Heart left ventricle (tissue), 16 donors: ENCODE results near the gene TYSND1. TPM values are rescaled to one million over a fixed set of nuclear protein-coding genes. Genes with fewer than 3 reads are reported as not detected.

Source experiments
- ATAC-seq, 4 donors: fragments of 200-7000 bp; cut with Tn5 transposase; one replicate each; pipeline ENCODE4 v1.9.1; 2020 to 2022; ENCODE audit warnings: moderate library complexity in 4 of 4, mild to moderate bottlenecking in 3 of 4, moderate number of reproducible peaks in 1 of 4
- DNase-seq, 5 donors: peaks; one replicate each; pipeline ENCODE4 v3.0.0-alpha.2; 2020
- H3K27ac ChIP-seq, 12 donors: fragments of 200-600 bp; sonication (generic) in 4 of 12; one replicate each; pipeline versions ENCODE4 v1.5.0 to v1.8.0; 2016 to 2022; ENCODE audit warnings: mild to moderate bottlenecking in 2 of 12
- H3K27me3 ChIP-seq, 9 donors: fragments of 200-600 bp; sonication (generic) in 2 of 9; one replicate each; pipeline versions ENCODE4 v1.5.1 to v1.8.0; 2016 to 2022; ENCODE audit warnings: mild to moderate bottlenecking in 3 of 9
- H3K36me3 ChIP-seq, 9 donors: fragments of 200-600 bp; sonication (generic) in 2 of 9; one replicate each; pipeline versions ENCODE4 v1.5.0 to v1.8.0; 2018 to 2022; ENCODE audit warnings: mild to moderate bottlenecking in 2 of 9
- H3K4me1 ChIP-seq, 12 donors: fragments of 200-600 bp; sonication (generic) in 4 of 12; one replicate each; pipeline versions ENCODE4 v1.5.0 to v1.8.0; 2016 to 2022; ENCODE audit warnings: mild to moderate bottlenecking in 3 of 12
- H3K4me3 ChIP-seq, 12 donors: fragments of 200-600 bp; sonication (generic) in 4 of 12; one replicate each; pipeline versions ENCODE4 v1.5.0 to v1.8.0; 2017 to 2022; ENCODE audit warnings: mild to moderate bottlenecking in 9 of 12, moderate library complexity in 4 of 12
- H3K9me3 ChIP-seq, 12 donors: fragments of 200-600 bp; sonication (generic) in 4 of 12; one replicate each; pipeline versions ENCODE4 v1.5.0 to v1.8.0; 2016 to 2022; ENCODE audit warnings: mild to moderate bottlenecking in 1 of 12
- CTCF ChIP-seq, 12 donors: fragments of 200-600 bp; sonication (generic) in 4 of 12; IDR thresholded peaks; one replicate each; pipeline versions ENCODE4 v1.5.0 to v1.8.0; 2018 to 2022; ENCODE audit warnings: antibody characterized with exemption in 12 of 12, mild to moderate bottlenecking in 5 of 12
- POLR2A ChIP-seq, 2 donors: fragments of 450-650 bp; IDR thresholded peaks; one replicate each; pipeline ENCODE4 v1.6.1; 2017; ENCODE audit warnings: antibody characterized with exemption in 2 of 2, mild to moderate bottlenecking in 2 of 2, moderate library complexity in 2 of 2
- WGBS, 4 donors: extraction: QIAGEN DNeasy Blood & Tissue Kit in 2 of 4; methylation state at CpG; one replicate each; pipeline versions ENCODE4 v1.1.5 to v1.1.7; 2013 to 2018; 5-methylcytosine and 5-hydroxymethylcytosine counted together
- intact Hi-C, 10 donors: fragments of 100-400 bp; cut with DNase I; formaldehyde crosslinking; loops; one replicate each; pipeline versions ENCODE4 v1.11.1 to v1.14.2; 2022
- polyA plus RNA-seq, 2 donors: library from polyadenylated mRNA; stranded (reverse); fragments of 200-250 nt; gene quantifications; one replicate each; pipeline ENCODE4 v1.2.3, GENCODE V29; 2013
- total RNA-seq, 9 donors: library from RNA; depleted of rRNA in 2 of 9; stranded (reverse); fragments of >200 nt in 2 of 9; fragmentation: NEBNext Ultra II Directional in 3 of 9; extraction: Animal tissue kit (Norgen Biotek cat#: 25700) in 3 of 9; gene quantifications; one replicate each; pipeline versions ENCODE4 v1.1.0 to v1.2.4, GENCODE V29; 2016 to 2023
- donor health status: ischemic (EF 13 %, LVEDD 7.1; RV severe dilation, severe dysfunction).
- donor health status: healthy with polysubstance abuse.
- donor health status: DM: no; HTN: yes; CAD: no.
- donor health status: DM: no; HTN: no; CAD: no.
- donor health status: ischemic (EF 25% LVEDD 6.9; RV normal size, moderate dysfunction).
- donor health status: ischemic (EF 25% LVEDD 5.7; RV mildly dilated, moderate dysfunction).
- donor health status: healthy.
- donor health status: DM: yes; HTN: yes; CAD: no.
- donor health status: ischemic (EF 35%, LVEDD 5.7; RV mildly dilated, moderate dysfunction).
- donor health status: nonischemic (EF 11% LVEDD 7.7; RV severe dilation, severe dysfunction).
- donor health status: DM: yes; HTN: yes; CAD: no.
- donor health status: PGD.
- donor health status: ischemic (EF 29% LVEDD 5.4; RV normal size, mild dysfunction).
- donor health status: nonischemic (EF 23%, LVEDD 6.1; RV moderate dilation, normal function).

The TYSND1 gene
- total and polyA plus RNA-seq, 11 donors, result 2.5 to 9.6 (median 5.1) TPM

DNA sequence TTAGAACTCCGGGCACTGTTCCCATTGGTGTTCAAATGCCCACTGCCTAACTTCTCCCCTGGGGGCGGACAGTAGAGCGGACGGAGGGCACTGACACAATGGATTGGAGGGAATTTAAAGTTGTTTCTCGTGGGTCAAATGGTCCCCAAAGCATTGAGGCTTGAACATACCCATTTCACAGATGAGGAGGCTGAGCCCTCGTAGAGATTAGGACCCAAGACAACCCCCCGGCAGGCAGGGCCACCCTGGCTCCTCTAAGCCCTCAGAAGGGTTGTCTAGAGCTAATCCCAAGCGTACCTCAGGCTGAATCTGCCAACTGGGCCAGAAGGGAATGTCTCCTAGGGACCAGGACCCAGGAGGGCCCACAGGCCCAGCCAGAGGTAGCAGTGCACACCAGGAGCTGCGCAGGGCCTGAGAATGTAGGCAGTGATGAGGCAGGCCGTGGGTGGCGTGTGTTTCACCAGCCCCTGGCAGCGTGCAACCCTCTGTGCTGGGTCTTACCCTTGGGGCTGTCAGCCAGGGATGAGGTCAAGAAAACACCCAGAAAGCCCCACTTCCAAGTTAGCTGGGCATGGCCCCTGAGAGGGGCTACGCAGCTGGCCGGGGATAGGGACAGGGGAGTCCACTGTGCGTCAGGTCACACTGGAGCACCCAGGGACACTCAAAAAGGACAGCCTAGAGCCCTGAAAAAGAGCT is 19.7 kb downstream of the TYSND1 start:
- Histone ChIP-seq H3K36me3 (peaks cover 0 to 27% (median 10%) of the 10 kb centered on the region in 9 donors), H3K27ac (no peak overlapping the region), H3K4me1 (peaks cover 0 to 19% (median 12%) of the 10 kb centered on the region in 12 donors), H3K27me3 (no peaks in the 10 kb centered on the region), H3K4me3 (no peak overlapping the region), H3K9me3 (no peaks in the 10 kb centered on the region)
- 95 to 97% (median 96%) methylated on average over 10 to 15 of the region's 15 CpGs for WGBS, 4 donors
- no peak for DNase-seq
- intact Hi-C loops, result no loop called here
- TF ChIP-seq POLR2A (IDR thresholded peaks at IDR 0.05) (no peak), CTCF (IDR thresholded peaks at IDR 0.05) (no peak)
- ATAC-seq, result no peak

DNA sequence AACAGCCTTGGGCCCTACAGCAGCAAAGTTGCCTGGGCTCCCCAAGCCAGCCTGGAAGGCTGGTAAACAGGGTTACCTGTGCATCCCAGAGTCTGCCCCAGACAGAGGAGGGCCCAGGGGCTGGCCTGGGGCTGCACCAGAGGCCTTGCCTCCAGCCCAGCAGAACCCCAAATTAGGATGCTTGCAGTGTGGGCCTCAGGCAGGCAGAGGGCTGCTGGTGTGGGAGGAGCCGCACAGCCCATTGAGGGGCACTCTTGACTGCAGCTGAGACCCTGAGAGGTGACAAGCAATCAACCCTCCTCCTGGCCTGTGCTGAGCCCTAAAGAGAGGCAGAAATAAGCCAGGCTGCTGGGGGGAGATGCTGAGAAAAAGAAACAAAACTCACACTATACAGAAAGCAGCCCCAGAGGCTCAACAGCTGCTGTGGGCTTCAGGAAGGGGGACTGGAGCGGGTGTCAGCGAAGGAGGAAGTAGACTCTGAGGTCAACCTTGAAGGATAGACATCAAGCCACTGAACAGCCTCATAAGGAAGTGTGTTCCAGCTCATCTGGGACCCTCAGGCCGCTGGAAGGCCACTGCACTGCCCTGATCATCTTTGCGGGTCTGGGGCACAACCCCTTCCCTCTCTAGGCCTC is 20.5 kb downstream of the TYSND1 start:
- Histone ChIP-seq H3K4me3 (no peak overlapping the region), H3K27me3 (no peaks in the 10 kb centered on the region), H3K27ac (no peak overlapping the region), H3K9me3 (no peaks in the 10 kb centered on the region), H3K4me1 (peaks cover 0 to 11% (median 4%) of the 10 kb centered on the region in 12 donors), H3K36me3 (peaks cover 0 to 27% (median 15%) of the 10 kb centered on the region in 9 donors)
- ATAC-seq (no peak), DNase-seq (no peak)
- WGBS, 4 donors, result 83 to 91% (median 89%) methylated on average over 5 of the region's 5 CpGs
- TF ChIP-seq CTCF (IDR thresholded peaks at IDR 0.05) (no peak), POLR2A (IDR thresholded peaks at IDR 0.05) (no peak)
- intact Hi-C loops, result no loop called here

DNA sequence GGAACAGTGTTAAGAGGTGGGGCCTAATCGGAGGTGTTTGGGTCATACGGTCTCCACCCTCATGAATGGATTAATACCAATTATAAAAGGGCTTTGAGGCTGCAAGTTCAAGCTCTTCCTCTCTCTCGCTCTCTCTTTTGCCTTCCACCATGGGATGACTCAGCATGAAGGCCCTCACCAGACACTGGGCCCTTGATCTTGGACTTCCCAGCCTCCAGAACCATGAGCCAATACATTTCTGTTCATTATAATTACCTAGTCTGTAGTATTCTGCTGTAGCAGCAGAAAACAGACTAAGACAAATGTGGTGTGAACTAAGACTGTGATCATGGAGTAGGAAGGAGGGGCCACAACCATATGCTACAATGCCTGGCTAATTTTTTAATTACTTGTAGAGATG is 21.6 kb downstream of the TYSND1 start:
- H3K36me3 ChIP-seq, result peaks cover 0 to 37% (median 26%) of the 10 kb centered on the region in 9 donors
- no peak overlapping the region for H3K4me3 ChIP-seq
- no peaks in the 10 kb centered on the region for H3K9me3 ChIP-seq
- no peak for DNase-seq
- H3K27ac ChIP-seq, result no peak overlapping the region
- peaks cover 0 to 3% (median 0%) of the 10 kb centered on the region in 12 donors for H3K4me1 ChIP-seq
- TF ChIP-seq POLR2A (IDR thresholded peaks at IDR 0.05), result no peak
- TF ChIP-seq CTCF (IDR thresholded peaks at IDR 0.05), result no peak
- WGBS, 4 donors, result 92 to 98% (median 95%) methylated on average over 3 of the region's 3 CpGs
- no peaks in the 10 kb centered on the region for H3K27me3 ChIP-seq
- intact Hi-C loops, result no loop called here
- ATAC-seq, result no peak

DNA sequence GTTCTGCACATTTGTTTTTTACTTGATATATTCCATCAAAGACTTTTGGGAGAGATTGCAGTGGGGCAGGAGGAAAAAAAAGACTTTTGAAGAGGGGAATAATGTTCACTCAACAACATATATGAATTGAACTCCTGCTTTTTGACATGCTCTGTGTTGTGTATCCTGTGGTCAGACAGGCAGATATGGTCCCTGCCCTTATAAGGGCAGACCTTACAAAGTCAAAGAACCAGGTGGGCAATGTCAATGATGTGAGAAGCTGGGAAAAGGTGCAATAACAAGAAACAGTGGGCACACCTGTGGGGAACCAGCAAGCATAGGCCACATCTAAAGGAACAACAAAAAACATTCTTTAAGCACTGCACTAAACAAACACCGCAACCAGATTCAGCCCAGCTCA is 22.1 kb downstream of the TYSND1 start:
- TF ChIP-seq CTCF (IDR thresholded peaks at IDR 0.05) (no peak), POLR2A (IDR thresholded peaks at IDR 0.05) (no peak)
- 98 to 100% (median 99%) methylated on average over 1 of the region's 1 CpG for WGBS, 4 donors
- no peak overlapping the region for H3K27ac ChIP-seq
- H3K36me3 ChIP-seq, result peaks cover 0 to 42% (median 31%) of the 10 kb centered on the region in 9 donors
- no peaks in the 10 kb centered on the region for H3K9me3 ChIP-seq
- H3K4me1 ChIP-seq, result peaks cover 0 to 8% (median 0%) of the 10 kb centered on the region in 12 donors
- H3K27me3 ChIP-seq, result no peaks in the 10 kb centered on the region
- intact Hi-C loops, result no loop called here
- ATAC-seq (no peak), DNase-seq (no peak)
- no peak overlapping the region for H3K4me3 ChIP-seq
